Measurements from ENCODE around the gene NIPAL1. TPM values are rescaled to one million over a fixed set of nuclear protein-coding genes. Genes with fewer than 3 reads are reported as not detected.

NIPAL1 gene
- total and polyA plus RNA-seq, 2 donors (not counting 3 experiments of a cell fraction or from before 2014, with no cell fraction given): 0.36 to 1.7 TPM

DNA sequence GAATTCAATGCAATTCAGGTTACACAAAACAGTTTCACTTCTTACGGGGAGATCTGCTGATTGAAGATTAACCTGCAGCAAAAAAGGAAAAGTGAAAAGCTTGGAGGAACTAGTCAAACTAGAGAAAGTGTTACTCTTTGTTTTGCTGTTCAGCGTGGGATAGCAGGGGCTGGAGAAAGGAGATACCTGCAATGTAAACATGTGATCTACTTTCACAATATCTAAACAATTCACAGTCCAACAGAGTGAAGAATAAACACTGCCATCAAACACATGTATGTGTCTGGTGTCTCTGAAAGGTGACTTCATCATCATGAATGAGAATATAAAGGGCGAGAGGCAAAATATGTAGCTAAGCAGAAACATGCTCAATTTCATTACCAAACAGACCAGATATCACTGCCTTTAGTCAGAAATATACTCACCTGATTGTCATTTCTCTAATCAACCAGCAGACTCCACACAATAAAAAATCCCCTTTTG lies 26.4 kb downstream of the NIPAL1 start:
- intact Hi-C loops (cut with micrococcal nuclease) (no loop called here), dilution Hi-C loops (cut with MboI; ENCODE audit: extremely low pct_ligation_motif_present, low sequenced_read_pairs) (no loop called here)
- FAIRE-seq (no peak), DNase-seq (ENCODE audit: low read depth, low spot score) (no peak)
- H3K4me2 ChIP-seq (ENCODE audit: insufficient read depth, low read length): no peak overlapping the region
- ChIA-PET CTCF (interaction anchor here (1.1 to 1.6 kb wide), 2 partner anchors 9 to 66 kb away, joined by 3 to 9 read pairs; no protein-coding TSS in a partner anchor), POLR2A (no interaction called here)
- no peaks in the 10 kb centered on the region for H3K36me3 ChIP-seq (ENCODE audit: control insufficient read depth in 2 of 2, extremely low read depth in 1 of 2, insufficient read depth in 2 of 2, low read length in 2 of 2)
- peaks cover 3 to 13% of the 10 kb centered on the region in 2 experiments for H3K27me3 ChIP-seq (ENCODE audit: control insufficient read depth in 2 of 2, insufficient read depth in 2 of 2, low read length in 2 of 2)
- H3K9me3 ChIP-seq (replicated peaks; ENCODE audit: control insufficient read depth, insufficient read depth, low read length): no peaks in the 10 kb centered on the region
- H3K4me3 ChIP-seq (replicated peaks in 1 of 3; ENCODE audit: insufficient read depth in 1 of 3, low read depth in 1 of 3, low read length in 3 of 3): no peak overlapping the region
- H4K20me1 ChIP-seq (replicated peaks; ENCODE audit: control insufficient read depth, extremely low read depth, insufficient read depth, low read length): no peaks in the 10 kb centered on the region
- H3K9ac ChIP-seq (replicated peaks; ENCODE audit: extremely low read depth, insufficient read depth, low read length): no peak overlapping the region
- BruUV-seq (replicated peaks): no TSS peak
- no peaks in the 10 kb centered on the region for H3K9me1 ChIP-seq (replicated peaks; ENCODE audit: control insufficient read depth, extremely low read depth, insufficient read depth, low read length)
- TF ChIP-seq MYC (IDR thresholded peaks at IDR 0.05; ENCODE audit: low read depth, low read length) (no peak), GATA2 (IDR thresholded peaks at IDR 0.05; ENCODE audit: insufficient read depth, insufficient read length, low read depth, low read length) (no peak), FOS (IDR thresholded peaks at IDR 0.05; ENCODE audit: borderline replicate concordance, insufficient read depth, low read length) (no peak), MAX (IDR thresholded peaks at IDR 0.05; ENCODE audit: insufficient read depth, insufficient read length) (no peak), POLR2AphosphoS5 (IDR thresholded peaks at IDR 0.05; ENCODE audit: insufficient read depth, low read depth, low read length) (no peak), POLR2A (IDR thresholded peaks at IDR 0.05; ENCODE audit: low read depth, low read length) (no peak), JUN (IDR thresholded peaks at IDR 0.05; ENCODE audit: borderline replicate concordance, insufficient read depth, insufficient read length, low read depth) (no peak), CTCF (IDR thresholded peaks at IDR 0.05; ENCODE audit: extremely low read depth in 1 of 2, insufficient read depth in 1 of 2, low read depth in 1 of 2, low read length in 2 of 2) (no peak), EZH2 (IDR thresholded peaks at IDR 0.05; ENCODE audit: borderline replicate concordance, low read depth, low read length, severe bottlenecking) (no peak)
- no peak overlapping the region for H3K27ac ChIP-seq (ENCODE audit: insufficient read depth, low read depth, low read length)
- H3K79me2 ChIP-seq (ENCODE audit: control insufficient read depth, insufficient read depth, low read length): no peaks in the 10 kb centered on the region
- no peaks in the 10 kb centered on the region for H3K4me1 ChIP-seq (ENCODE audit: control insufficient read depth, extremely low read depth, insufficient read depth, low read length)
- no peak overlapping the region for H2AFZ ChIP-seq (ENCODE audit: low read depth, low read length)
